TTC549 (cell line): ENCODE results near the gene LARGE2.

Experiments
- FAIRE-seq: peaks from 2 replicates; lab custom pipeline; 2012; peaks lifted over from hg19 to GRCh38; lab: Jason Lieb, UNC

Gene LARGE2

DNA sequence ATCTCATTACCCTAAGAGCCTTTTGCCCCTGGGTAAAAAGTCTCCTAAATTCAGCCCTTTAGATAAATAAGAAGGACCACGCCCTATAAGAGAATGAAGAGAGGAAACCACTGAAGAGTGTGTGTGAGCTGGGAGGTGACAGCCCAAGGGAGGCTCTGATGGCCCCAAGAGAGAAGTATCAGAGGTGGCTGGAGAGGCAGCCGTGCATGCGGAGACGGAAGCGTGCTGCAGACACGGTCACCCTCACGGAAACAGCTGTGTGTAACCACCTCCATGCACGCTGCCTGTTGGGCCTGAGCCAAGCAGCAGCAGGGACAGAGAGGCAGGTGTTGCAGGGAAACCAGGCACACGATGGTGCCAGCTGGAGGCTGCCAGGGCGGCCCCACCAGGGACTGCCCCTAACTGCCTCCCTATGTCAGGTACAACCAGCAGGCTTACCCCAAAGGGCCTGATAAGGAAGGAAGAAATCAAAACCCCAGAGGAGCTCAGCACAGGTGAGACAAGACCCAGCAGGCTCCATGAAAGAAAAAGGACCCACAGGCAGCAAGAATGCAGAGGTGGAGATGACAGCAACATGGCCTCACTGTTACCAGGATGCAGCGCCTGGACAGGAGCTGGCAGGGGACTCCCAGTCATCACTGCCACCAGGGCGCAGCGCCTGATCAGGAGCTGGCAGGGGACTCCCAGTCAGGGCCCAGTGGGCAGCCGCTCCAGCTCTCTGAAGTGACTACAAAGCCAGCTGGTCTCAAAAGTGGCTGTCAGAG, 7.8 kb downstream of the LARGE2 start:
- FAIRE-seq: no peak

GRCh38 chr11:45930951-45931570, 8.6 kb downstream of the LARGE2 start:
- no peak for FAIRE-seq

GRCh38 chr11:45931739-45932138, 9.3 kb downstream of the LARGE2 start:
- no peak for FAIRE-seq

DNA sequence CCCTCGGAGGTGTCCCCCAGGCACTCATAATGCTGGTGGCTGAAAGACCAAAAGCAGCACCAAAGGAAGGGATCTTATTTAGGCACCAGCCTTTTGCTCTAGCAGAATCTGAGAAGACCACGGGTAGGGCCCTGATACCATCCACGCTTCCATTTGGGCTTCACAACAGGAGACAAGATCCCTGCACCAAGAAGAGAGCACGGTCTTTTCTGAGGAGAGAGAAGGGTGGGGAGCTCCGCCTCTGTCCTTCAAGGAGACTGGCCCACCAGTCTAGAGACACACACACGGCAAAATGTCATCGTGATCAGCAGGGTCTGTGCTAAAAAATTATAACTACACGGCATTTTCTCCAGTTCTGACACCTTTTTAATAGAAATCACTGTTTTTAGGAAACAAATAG, 9.8 kb downstream of the LARGE2 start:
- no peak for FAIRE-seq

DNA sequence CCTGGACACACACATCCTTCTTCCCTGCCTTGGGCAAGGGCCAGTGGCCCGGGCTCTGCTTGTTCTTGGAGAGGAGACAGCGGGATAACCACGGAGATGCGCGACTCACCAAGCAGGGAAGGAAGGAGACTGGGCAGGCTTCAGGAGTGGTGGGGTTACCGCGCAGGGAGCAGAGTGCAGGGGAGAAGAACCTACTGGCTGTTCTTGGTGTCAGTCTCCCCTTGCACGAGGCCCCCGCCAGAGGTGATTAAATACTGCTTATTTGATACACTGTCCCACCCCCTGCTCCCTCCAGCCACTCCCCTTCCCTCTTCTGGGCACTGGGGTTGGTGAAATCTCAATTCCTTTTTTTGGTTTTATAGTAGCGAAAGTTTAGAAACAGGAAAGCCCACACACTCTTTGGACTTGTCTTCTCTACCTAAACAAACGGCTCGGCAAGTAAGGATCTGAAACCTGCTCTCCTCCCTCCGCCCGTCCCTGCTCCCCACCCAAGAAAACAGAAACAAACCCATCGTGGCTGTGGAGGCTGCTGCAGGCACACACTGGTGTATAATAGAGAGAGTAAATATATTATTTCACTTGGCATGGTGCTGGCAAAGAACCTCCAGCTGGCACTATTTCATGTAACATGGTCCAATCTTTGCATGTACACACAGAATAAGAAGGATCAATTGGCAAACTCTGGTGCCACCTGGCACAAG, 10.8 kb downstream of the LARGE2 start:
- FAIRE-seq: no peak

GRCh38 chr11:45933846-45934579, 11.6 kb downstream of the LARGE2 start:
- FAIRE-seq: no peak

- FAIRE-seq: no peak
Measured at GRCh38 chr11:45934580-45935318, 12.3 kb downstream of the LARGE2 start.

DNA sequence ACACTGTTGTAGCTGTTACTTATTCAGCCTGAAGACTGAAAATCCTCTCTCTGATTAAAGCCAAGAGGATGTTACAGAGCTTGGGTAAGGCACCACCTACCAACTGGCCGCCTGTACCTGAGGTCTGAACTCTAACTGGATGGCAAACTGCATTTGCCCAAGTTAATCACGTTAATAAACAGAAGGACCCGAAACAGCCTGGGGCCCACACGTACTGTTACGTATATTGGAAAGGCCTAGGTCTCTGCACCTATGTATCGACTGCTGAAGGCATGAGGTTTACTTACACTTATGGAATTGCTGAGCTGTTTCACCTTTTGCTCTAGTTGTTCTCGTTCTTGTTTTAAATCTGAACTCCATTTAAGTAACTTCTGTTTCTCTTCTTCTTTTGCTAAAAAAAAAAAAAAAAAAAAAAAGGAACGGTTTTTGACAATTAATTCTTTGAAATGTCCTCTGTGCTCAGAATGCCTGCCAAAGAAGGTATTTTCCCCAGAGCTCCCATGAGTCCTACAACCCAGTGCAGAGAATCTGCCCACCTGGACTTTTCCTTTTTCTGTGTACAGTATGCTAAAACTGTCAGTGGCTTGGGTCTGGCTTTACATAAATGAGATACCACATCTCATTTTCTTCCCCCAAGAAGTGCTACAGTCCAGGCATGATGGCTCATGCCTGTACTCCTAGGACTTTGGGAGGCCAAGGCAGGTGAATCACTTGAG, 13.1 kb downstream of the LARGE2 start:
- FAIRE-seq: no peak

DNA sequence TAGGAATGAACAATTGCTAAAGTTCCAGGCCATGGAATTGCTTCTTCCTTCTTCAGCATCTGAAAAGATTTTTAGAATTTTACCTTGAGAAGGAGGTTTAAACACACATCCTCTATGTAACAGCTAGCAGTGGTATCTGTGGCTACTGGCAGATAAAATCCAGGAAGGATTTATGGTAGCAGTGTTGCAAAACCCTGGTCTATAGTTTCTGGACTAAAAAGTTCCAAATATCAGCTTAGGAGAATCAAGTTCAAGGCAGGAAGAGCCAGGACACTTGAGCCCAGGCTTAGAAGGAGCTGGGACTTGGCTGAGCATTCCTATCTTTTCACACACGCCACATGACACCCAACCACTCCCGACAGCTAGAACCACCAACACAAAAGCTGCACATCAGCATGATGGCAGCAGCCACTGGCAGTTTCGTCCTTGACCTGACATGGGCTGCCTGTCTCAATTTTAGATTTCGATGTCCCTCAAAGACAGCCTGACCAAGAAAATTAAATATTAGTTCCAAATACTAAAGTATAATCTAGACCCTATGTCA, 14.1 kb downstream of the LARGE2 start:
- no peak for FAIRE-seq

- FAIRE-seq: no peak
Measured at GRCh38 chr11:45937916-45938315, 15.5 kb downstream of the LARGE2 start.

DNA sequence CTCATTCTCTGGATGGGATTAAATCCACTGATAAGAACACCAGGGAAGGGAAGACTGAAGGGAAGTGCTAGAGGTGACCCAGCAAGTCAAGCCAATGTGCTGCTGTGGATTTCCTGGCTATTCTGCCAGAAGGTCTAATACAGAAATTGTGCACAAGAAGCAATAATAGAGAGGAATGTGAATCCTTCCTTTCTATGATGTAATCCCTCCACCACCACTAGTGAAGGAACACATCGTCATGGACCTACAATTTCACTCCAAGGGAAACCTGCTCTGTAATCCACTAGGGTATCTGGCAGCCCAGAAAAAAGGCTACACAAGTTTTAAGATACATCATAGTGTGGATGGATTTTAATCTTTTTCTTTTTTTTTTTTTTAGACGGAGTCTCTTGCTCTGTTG, 17.4 kb downstream of the LARGE2 start:
- no peak for FAIRE-seq

DNA sequence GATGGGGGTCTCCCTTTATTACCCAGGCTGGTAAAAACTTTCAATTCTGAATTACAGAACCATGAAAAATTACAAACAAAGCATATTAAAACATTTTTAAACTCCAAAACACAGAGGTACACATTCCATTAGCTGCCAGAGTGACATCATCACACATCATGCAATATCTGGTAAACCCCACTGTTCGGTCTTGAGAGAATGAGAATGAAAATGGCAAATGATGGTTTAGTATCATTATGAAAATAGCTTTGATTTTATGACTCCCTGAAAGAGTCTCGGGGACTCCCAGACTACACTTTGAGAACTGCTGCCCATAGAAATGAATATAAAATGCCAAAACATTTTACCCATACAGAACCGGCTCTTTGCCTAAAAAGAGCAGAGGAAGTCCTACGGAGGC, 18.8 kb downstream of the LARGE2 start:
- no peak for FAIRE-seq

DNA sequence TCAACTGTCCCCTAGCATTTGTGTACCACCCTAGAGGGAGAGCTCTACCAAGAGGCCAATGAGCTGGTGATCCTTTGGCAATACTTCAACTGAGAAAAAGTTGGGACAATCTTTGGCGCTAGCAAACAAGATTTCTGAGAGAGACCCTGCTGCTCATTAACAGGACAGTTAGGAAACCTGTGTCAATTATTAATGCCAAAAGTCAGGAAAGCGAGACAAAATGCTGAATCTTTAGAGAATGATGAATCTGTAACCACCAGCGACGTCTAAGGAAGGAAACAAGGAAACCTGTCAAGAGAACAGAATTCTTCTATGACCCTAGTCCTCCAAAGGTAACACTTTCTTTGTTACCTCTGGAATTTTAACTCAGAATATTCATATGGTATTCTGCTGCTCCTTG, 19.9 kb downstream of the LARGE2 start:
- no peak for FAIRE-seq

GRCh38 chr11:45945397-45945999, 23.0 kb downstream of the LARGE2 start:
- FAIRE-seq: no peak

DNA sequence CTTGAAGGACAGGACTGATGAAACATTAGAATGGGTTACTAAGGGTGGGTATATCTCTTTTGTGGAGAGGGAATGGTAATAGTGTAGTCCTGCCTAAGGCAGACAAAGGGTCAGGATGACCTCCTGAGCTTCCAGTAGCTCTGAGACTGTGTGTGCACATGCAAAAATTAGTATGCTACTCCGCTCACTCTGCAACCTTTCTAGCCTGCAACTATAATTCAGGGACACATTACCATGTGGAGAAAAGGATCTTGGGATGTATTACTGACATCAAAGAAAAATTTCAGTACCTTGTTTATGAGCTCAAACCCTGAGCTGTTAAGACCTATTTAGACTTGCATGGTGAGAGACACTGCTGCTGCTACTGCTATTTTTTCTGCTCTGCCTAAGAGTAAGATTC, 25.4 kb downstream of the LARGE2 start:
- FAIRE-seq: no peak

DNA sequence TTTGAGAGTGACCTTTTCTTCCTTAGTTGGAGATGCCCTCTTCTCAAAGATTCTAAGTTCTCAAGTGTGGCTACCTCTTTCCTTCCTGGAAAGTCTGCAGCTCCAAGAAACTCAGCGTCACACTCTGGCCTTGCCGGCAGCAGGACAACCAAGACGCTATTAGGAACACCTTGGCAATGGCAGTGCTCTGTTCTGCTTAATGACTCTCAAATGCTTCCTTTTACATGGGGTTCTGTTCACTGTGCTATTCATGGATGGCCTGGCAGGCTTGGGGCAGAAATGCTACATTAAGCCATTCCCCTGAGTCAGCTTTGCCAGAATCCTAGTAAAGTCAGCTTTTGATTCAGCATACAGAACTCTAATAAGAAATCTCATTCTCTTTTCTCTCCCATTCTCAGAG, 25.9 kb downstream of the LARGE2 start:
- no peak for FAIRE-seq

GRCh38 chr11:45949992-45950407, 27.5 kb downstream of the LARGE2 start:
- no peak for FAIRE-seq

DNA sequence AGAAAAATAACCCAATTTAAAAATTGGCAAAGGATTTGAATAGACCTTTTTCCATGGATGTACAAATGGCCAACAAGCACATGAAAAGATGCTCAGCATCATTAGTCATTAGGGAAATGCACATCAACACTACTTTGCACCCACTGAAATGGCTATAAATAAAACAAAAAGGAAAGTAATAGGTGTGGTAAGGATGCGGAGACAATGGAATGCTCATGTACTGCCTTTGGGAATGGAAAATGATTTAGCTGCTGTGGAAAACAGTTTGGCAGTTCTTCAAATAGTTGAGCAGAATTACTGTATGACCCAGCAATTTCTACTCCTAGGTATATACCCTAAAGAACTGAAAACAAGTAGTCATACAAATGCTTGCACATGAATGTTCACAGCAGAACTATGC, 37.4 kb downstream of the LARGE2 start:
- FAIRE-seq: no peak

DNA sequence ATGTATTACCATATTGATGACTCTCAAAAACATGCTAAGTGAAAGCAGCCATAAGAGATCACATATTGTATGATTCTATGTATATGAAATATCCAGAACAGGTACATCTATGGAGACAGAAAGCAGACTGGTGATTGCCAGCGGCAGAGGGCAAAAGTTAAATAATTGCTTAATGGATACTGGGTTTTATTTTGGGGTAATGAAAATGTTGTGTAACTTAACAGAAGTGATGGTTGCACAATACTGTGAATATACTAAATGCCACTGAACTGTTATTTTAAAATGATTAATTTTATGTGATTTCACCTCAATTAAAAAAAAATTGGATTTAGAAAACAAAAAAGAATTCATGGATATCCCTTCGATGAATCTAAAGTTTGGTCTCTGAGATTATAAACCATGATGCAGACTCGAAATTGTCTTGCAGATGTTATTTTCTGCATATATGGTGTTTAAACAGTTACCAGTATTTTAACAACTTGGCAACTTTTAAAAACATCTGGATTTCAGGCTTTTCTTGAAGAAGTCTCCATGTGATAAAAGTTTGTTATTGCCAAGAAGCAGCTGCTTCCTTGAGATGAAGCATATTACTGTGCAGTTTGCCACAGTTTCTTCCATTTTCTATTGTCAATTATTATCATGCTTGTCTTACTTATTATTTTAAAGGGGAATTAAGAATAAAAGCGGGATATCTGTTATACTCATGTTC, 38.1 kb downstream of the LARGE2 start:
- FAIRE-seq: no peak

GRCh38 chr11:45961751-45962240, 39.3 kb downstream of the LARGE2 start:
- no peak for FAIRE-seq
